HG03521 (cell line): ENCODE data around the gene PSD.

ENCODE experiments used
- ATAC-seq: cut with Tn5 transposase; IDR thresholded peaks from one replicate; pipeline ENCODE4 v1.9.1; 2021; ENCODE audit warnings: mild to moderate bottlenecking, moderate library complexity; ENCODE audit not compliant: unreplicated experiment

PSD gene

GRCh38 chr10:102393411-102394078 is 25.0 kb downstream of the PSD start:
- no peak for ATAC-seq

GRCh38 chr10:102392306-102392705 is 26.3 kb downstream of the PSD start:
- no peak for ATAC-seq

DNA sequence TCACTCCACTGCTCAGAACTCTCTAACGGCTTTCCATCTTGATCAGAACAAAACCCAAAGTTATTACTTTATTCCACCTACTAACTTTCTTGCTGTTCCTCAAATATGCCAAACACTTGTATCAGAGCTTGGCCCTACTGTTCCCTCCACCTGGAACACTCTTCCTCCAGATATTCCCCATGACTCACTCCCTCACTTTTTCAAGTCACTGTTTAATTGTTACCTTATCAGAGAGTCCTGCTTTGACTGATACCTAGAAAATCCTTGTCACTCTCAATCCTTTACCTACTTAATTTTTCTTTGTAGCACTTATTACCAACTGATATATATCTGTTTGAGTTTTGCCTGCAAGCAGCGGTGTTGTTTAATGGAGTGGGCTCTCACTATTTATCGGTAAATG is 28.7 kb downstream of the PSD start:
- no peak for ATAC-seq

- no peak for ATAC-seq
Observed at GRCh38 chr10:102384606-102385429, 33.8 kb downstream of the PSD start.

DNA sequence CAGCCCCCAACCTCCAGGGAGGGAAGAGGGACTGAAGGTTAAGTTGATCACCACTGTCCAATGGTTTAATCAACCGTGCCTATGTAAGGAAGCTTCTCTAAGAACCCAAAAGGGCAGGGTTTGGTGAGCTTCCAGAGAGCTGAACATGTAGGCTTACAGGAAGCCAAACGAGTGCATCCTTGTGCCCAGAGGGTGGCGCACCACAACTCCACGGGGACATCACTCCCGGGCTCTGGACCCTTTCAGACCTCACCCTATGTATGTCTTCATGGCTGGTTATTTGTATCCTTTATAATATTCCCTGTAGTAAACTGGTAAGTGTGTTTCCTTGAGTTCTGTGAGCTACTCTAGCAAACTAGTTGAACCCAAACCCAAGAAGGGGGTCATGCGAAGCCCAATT is 34.5 kb downstream of the PSD start:
- no peak for ATAC-seq

DNA sequence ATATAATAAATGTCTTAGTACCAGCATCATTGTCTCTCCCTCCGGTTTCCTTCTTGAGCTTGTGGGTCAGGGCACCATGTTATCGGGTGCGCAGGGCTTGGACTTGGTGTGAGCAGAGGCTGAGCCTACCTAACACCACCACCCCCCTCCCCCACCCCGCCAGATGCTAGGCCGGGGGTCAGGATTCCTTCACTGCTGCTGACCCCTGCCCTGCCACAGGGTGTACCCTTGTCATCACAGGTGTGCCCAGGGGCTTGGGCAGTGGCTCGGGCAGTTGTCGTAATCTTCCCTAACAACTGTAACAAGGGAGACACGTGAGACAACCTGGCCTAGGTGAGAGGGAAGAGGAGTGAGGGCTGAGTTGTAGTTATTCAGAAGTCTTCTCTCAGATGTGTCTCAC is 35.7 kb downstream of the PSD start:
- no peak for ATAC-seq

DNA sequence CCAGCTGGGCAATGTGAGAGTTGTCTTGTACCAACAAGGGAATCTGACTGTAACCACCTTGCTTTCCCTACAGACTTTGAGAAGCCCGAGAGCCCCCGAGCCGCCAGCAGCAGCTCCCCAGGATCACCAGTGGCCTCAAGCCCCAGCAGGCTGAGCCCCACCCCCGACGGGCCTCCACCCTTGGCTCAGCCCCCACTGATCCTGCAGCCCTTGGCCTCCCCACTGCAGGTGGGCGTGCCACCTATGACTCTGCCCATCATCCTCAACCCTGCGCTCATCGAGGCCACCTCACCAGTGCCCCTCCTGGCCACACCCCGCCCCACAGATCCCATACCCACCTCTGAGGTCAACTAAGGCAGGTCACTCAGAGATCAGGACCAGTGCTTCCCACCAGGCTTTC is 36.6 kb downstream of the PSD start:
- no peak for ATAC-seq

DNA sequence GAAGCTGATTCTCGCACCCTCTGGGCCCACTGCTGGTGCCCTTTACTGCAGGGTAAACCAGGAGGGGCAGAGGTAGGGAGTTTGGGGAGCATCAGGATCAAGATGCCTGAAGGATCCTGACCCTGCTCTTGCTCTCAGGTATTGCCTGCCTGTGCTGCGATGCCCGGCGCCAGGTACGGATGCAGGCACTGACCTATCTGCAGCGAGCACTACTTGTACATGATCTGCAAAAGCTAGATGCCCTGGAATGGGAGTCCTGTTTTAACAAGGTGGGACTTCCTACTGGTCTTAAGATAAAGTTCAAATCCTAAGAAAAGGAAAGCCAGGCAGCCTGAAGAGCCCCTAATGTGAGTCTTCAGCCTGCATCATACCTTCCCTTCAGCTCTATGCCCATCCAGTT is 39.2 kb downstream of the PSD start:
- ATAC-seq, result no peak

DNA sequence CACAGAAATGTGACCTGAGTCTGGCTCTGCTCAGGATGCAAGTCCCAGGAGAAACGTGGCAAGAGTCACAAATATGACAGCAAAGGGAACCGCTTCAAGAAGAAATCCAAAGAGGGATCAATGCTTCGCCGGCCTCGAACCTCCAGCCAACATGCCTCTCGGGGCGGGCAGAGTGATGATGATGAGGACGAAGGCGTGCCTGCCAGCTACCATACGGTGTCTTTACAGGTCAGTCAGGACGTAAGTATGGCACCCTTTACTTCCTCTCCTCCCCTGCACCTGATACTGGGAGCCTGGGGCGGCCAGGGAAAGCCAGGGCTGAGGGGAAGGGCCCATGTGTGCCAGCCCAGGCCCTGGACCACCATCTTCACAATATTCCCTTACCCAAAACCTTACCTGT is 41.7 kb downstream of the PSD start:
- ATAC-seq, result no peak

DNA sequence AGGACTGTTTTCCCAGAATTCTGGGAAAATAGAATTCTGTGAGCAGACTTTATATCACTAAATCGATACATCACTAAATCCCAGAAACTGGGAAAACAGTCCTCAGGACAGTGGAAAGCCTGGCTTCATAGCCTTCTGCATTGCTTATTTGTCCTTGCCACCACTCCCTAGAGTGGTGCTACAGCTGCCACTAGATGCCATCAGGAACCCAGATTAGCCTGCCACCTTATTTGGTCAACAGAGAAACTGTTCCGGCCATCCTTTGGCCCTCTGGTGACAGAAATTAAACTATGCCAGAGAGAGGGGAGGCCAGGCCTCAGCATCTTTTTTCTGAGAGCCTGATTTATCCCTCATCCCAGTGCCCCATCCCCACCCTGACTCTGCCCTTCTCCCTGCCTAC is 42.7 kb downstream of the PSD start:
- ATAC-seq, result no peak

GRCh38 chr10:102375250-102375649 is 43.3 kb downstream of the PSD start:
- ATAC-seq, result no peak

DNA sequence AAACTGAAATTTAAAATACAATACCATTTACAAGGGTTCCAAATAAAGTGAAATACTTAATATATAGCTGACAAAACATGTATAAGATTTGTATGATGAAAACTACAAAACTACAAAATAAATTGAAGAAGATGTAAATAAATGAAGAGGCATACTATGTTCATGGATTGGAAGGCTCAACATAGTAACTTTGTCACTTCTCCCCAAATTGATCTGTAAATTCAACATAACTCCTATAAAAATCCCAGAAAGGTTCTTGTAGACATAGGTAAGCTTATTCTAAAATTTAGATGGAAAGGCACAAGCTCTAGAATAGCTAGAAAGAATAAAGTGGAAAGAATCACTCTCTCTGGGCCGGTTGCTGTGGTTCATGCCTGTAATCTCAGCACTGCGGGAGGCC is 47.3 kb downstream of the PSD start:
- ATAC-seq, result no peak

- no peak for ATAC-seq
Observed at GRCh38 chr10:102368077-102368476, 50.5 kb downstream of the PSD start.

GRCh38 chr10:102367441-102367840 is 51.1 kb downstream of the PSD start:
- ATAC-seq, result no peak

GRCh38 chr10:102358712-102359382 is 59.7 kb downstream of the PSD start:
- no peak for ATAC-seq

DNA sequence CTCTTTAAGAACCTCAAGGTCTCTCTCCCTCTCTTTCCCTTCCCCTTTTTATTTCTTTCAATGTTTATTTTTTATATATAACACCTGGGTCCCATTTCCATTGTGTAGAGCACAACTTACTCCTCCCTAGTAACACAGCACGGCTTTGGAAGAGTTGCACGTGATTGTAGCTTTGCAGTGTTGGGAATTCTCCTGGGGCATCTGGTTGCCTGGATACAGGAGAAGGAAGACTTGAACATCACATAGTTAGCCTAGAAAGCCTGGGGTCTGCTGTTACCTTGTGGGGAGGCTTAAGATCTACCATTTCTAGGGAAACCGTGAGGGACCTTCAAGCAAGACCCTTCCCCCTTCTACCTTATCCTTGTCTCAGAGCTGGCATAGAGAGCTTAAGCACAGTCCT is 64.1 kb downstream of the PSD start:
- ATAC-seq, result no peak
